SH-SY5Y (cell line): ENCODE results near the gene MTHFD2.

Source experiments
- GATA2 ChIP-seq: IDR thresholded peaks from 2 replicates; pipeline ENCODE4 v1.6.1; 2011; ENCODE audit warnings: mild to moderate bottlenecking, low read depth, low read length
- GATA3 ChIP-seq: IDR thresholded peaks from 2 replicates; pipeline ENCODE4 v1.6.1; 2011; ENCODE audit warnings: low read depth, mild to moderate bottlenecking, low read length, moderate library complexity

GRCh38 chr2:74212702-74213410 is 14.4 kb downstream of the MTHFD2 start:
- TF ChIP-seq GATA2: no peak
- no peak for TF ChIP-seq GATA3
